Measurements from ENCODE around the gene KBTBD6. TPM values are rescaled to one million over a fixed set of nuclear protein-coding genes. Genes with fewer than 3 reads are reported as not detected.

The KBTBD6 gene
- total RNA-seq, 1 donor from 2014 or later: 11.3 TPM

GRCh38 chr13:41130356-41130755, 2.2 kb downstream of the KBTBD6 start:
- Mint-ChIP-seq H3K36me3 (peaks cover 9% of the 10 kb centered on the region), H3K4me1 (peaks cover 46% of the 10 kb centered on the region), H3K4me3 (peak overlapping the region; percentile 39), H3K9me3 (peaks cover 3% of the 10 kb centered on the region), H3K27ac (no peak overlapping the region), H3K27me3 (ENCODE audit: low read depth) (no peaks in the 10 kb centered on the region)
- no peak for DNase-seq (ENCODE audit: low spot score in 2 of 2, unreplicated experiment in 2 of 2)
- TF ChIP-seq CTCF (IDR thresholded peaks at IDR 0.05; ENCODE audit: unreplicated experiment): no peak

- H3K4me1 Mint-ChIP-seq: peaks cover 35% of the 10 kb centered on the region
- no peak for TF ChIP-seq CTCF (IDR thresholded peaks at IDR 0.05; ENCODE audit: unreplicated experiment)
- H3K27ac Mint-ChIP-seq: no peak overlapping the region
- DNase-seq (ENCODE audit: low spot score in 2 of 2, unreplicated experiment in 2 of 2): no peak
- H3K4me3 Mint-ChIP-seq: no peak overlapping the region
- peaks cover 3% of the 10 kb centered on the region for H3K9me3 Mint-ChIP-seq
- peaks cover 9% of the 10 kb centered on the region for H3K36me3 Mint-ChIP-seq
- no peaks in the 10 kb centered on the region for H3K27me3 Mint-ChIP-seq (ENCODE audit: low read depth)
Observed at GRCh38 chr13:41127701-41128100, 4.9 kb downstream of the KBTBD6 start.

- no peak for DNase-seq (ENCODE audit: low spot score in 2 of 2, unreplicated experiment in 2 of 2)
- no peak overlapping the region for H3K4me3 Mint-ChIP-seq
- peaks cover 3% of the 10 kb centered on the region for H3K9me3 Mint-ChIP-seq
- no peaks in the 10 kb centered on the region for H3K4me1 Mint-ChIP-seq
- no peak for TF ChIP-seq CTCF (IDR thresholded peaks at IDR 0.05; ENCODE audit: unreplicated experiment)
- H3K27me3 Mint-ChIP-seq (ENCODE audit: low read depth): no peaks in the 10 kb centered on the region
- H3K36me3 Mint-ChIP-seq: peaks cover 7% of the 10 kb centered on the region
- no peak overlapping the region for H3K27ac Mint-ChIP-seq
Observed at GRCh38 chr13:41122838-41123237, 9.8 kb downstream of the KBTBD6 start.

GRCh38 chr13:41117869-41118268, 14.7 kb downstream of the KBTBD6 start:
- no peak for DNase-seq (ENCODE audit: low spot score in 2 of 2, unreplicated experiment in 2 of 2)
- Mint-ChIP-seq H3K4me3 (no peak overlapping the region), H3K27ac (no peak overlapping the region), H3K27me3 (ENCODE audit: low read depth) (no peaks in the 10 kb centered on the region), H3K9me3 (peaks cover under 1% of the 10 kb centered on the region), H3K36me3 (no peaks in the 10 kb centered on the region), H3K4me1 (no peaks in the 10 kb centered on the region)
- TF ChIP-seq CTCF (IDR thresholded peaks at IDR 0.05; ENCODE audit: unreplicated experiment): no peak

- no peak for TF ChIP-seq CTCF (IDR thresholded peaks at IDR 0.05; ENCODE audit: unreplicated experiment)
- Mint-ChIP-seq H3K27me3 (ENCODE audit: low read depth) (no peaks in the 10 kb centered on the region), H3K9me3 (peaks cover 5% of the 10 kb centered on the region), H3K36me3 (no peaks in the 10 kb centered on the region), H3K4me1 (no peaks in the 10 kb centered on the region), H3K27ac (no peak overlapping the region), H3K4me3 (no peak overlapping the region)
- DNase-seq (ENCODE audit: low spot score in 2 of 2, unreplicated experiment in 2 of 2): no peak
Observed at GRCh38 chr13:41111454-41111853, 21.1 kb downstream of the KBTBD6 start.

GRCh38 chr13:41107584-41108014, 25.0 kb downstream of the KBTBD6 start:
- Mint-ChIP-seq H3K36me3 (no peaks in the 10 kb centered on the region), H3K27me3 (ENCODE audit: low read depth) (no peaks in the 10 kb centered on the region), H3K9me3 (peaks cover 2% of the 10 kb centered on the region), H3K4me1 (no peaks in the 10 kb centered on the region), H3K4me3 (no peak overlapping the region), H3K27ac (no peak overlapping the region)
- TF ChIP-seq CTCF (IDR thresholded peaks at IDR 0.05; ENCODE audit: unreplicated experiment): no peak
- DNase-seq (ENCODE audit: low spot score in 2 of 2, unreplicated experiment in 2 of 2): no peak

Data from mesothelial cell of epicardium (in vitro differentiated cells).